ENCODE results near the gene AHDC1. TPM values are rescaled to one million over a fixed set of nuclear protein-coding genes. Genes with fewer than 3 reads are reported as not detected.
A peak's percentile ranks its signal among the peaks of the same experiment; 100 is the strongest.

The AHDC1 gene
- total and polyA plus RNA-seq, 9 of the 15 experiments (the other 6 are each of a cell fraction or from before 2014, with no cell fraction given), result 0.21 to 36.4 (median 4.7) TPM

DNA sequence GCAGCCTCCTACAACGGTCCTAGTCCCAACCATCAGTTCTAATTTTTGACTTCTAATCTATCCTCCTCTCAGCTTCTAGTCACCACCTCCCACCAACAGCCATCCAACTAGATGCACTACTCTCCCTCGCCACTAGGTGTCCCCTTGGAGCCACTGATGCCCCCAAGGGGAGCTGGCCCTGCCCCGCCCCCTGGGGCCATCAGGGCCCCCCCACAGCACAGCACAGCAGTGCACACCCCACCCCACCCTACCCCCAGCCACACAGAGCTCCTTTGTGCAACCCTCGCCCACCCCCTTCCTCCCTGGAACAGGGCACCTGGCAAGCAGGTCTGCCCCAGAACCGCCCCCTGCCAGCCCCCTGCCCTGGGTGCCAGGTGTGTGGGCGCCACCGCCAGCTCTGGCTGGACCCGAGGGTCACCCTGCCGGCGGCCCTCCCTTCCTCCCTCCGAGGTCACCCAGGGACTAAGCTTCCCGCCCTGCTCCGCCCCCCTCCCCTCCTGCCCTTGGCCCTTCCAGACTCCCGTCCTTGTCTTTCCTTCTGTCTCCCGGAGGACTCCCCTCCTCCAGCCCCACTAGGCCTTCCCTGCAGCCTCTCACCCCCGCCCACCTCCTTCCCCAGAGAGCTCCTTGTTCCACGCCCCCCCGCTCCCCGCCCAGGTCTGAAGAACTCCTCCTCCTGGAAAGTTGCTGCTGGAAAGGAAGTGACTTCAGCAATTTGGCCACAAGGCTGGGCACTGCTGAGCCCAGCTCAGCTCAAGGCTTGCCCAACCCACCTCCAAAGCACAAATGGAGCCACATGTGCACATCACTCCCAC is 47.0 kb downstream of the AHDC1 start (continued):
- TF ChIP-seq ATF3 (IDR thresholded peaks at IDR 0.05), result no peak
- TF ChIP-seq ATF3 (CRISPR knock-in tag; conservative IDR thresholded peaks at IDR 0.05), result no peak
- TF ChIP-seq RERE (CRISPR knock-in tag; IDR thresholded peaks at IDR 0.05; ENCODE audit: borderline replicate concordance), result no peak
- TF ChIP-seq, protein P1, sequence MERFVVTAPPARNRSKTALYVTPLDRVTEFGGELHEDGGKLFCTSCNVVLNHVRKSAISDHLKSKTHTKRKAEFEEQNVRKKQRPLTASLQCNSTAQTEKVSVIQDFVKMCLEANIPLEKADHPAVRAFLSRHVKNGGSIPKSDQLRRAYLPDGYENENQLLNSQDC (CRISPR knock-in tag; IDR thresholded peaks at IDR 0.05), result no peak
- TF ChIP-seq ATF6 (CRISPR knock-in tag; IDR thresholded peaks at IDR 0.05), result no peak
- no peak for TF ChIP-seq BRD9 (IDR thresholded peaks at IDR 0.05; ENCODE audit: low read depth, partially characterized antibody)
- no peak for TF ChIP-seq NCOA4 (IDR thresholded peaks at IDR 0.05; ENCODE audit: partially characterized antibody)
- TF ChIP-seq CREB3 (tag; conservative IDR thresholded peaks at IDR 0.05; ENCODE audit: low read depth), result no peak
- TF ChIP-seq XRCC3 (IDR thresholded peaks at IDR 0.05), result no peak
- no peak for TF ChIP-seq POLR2AphosphoS2 (IDR thresholded peaks at IDR 0.05; ENCODE audit: low read length)
- TF ChIP-seq MEF2A (IDR thresholded peaks at IDR 0.05; ENCODE audit: control insufficient read depth, low read depth, low read length), result no peak
- no peak for TF ChIP-seq ATF1 (CRISPR knock-in tag; IDR thresholded peaks at IDR 0.05)
- TF ChIP-seq ATF1 (tag; IDR thresholded peaks at IDR 0.05), result no peak
- no peak for TF ChIP-seq TRIM25 (IDR thresholded peaks at IDR 0.05; ENCODE audit: borderline replicate concordance)
- peak; percentile 35; the same call in 1 of the 2 replicates for TF ChIP-seq HCFC1 (IDR thresholded peaks at IDR 0.05; ENCODE audit: low read depth, low read length)
- no peak for TF ChIP-seq NUFIP1 (IDR thresholded peaks at IDR 0.05; ENCODE audit: partially characterized antibody)

All from K562 (cell line).